Keratinocyte (primary cell): ENCODE measurements around the gene EPB41L2. TPM values are rescaled to one million over a fixed set of nuclear protein-coding genes. Genes with fewer than 3 reads are reported as not detected.

Source experiments
- DNase-seq: peaks from one replicate; pipeline ENCODE4 v3.0.0-alpha.2; 2011; ENCODE audit warnings: low read depth, missing footprints, low spot score
- FAIRE-seq: peaks from 2 replicates; lab custom pipeline; 2011; peaks lifted over from hg19 to GRCh38; lab: Jason Lieb, UNC
- H2AFZ ChIP-seq: 2 replicates; pipeline ENCODE4 v1.6.0; 2012; ENCODE audit warnings: low read length, control low read depth, inconsistent platforms; ENCODE audit not compliant: control insufficient read depth
- H3K27ac ChIP-seq: 2 replicates; pipeline ENCODE4 v1.5.1; 2011; ENCODE audit warnings: low read length; ENCODE audit not compliant: control insufficient read depth, insufficient read depth
- H3K27me3 ChIP-seq: 3 replicates; pipeline ENCODE4 v1.6.0; 2011; ENCODE audit warnings: low read length; ENCODE audit not compliant: control insufficient read depth, insufficient read depth; ENCODE audit errors: extremely low read depth
- H3K36me3 ChIP-seq, 2 experiments: 2 replicates in 1 of 2; 3 replicates in 1 of 2; pipeline ENCODE4 v1.5.1; 2011; ENCODE audit warnings: low read length in 2 of 2, mild to moderate bottlenecking in 1 of 2; ENCODE audit not compliant: control insufficient read depth in 2 of 2, insufficient read depth in 2 of 2; ENCODE audit errors: extremely low read depth in 1 of 2
- H3K4me1 ChIP-seq: 3 replicates; pipeline ENCODE4 v1.5.1; 2011; ENCODE audit warnings: low read length; ENCODE audit not compliant: control insufficient read depth, insufficient read depth; ENCODE audit errors: extremely low read depth
- H3K4me2 ChIP-seq: 3 replicates; pipeline ENCODE4 v1.6.0; 2011; ENCODE audit warnings: low read depth, low read length; ENCODE audit not compliant: control insufficient read depth, insufficient read depth; ENCODE audit errors: extremely low read depth
- H3K4me3 ChIP-seq, 3 experiments: fragments of 200-600 bp in 1 of 3; sonication (generic) in 1 of 3; 2 replicates in 2 of 3; 3 replicates in 1 of 3; pipeline ENCODE4 v1.5.1; 2011 to 2016; ENCODE audit warnings: low read length in 3 of 3, mild to moderate bottlenecking in 3 of 3, control low read depth in 2 of 3, inconsistent platforms in 1 of 3, low read depth in 1 of 3, mixed read lengths in 1 of 3, mixed run types in 1 of 3, moderate library complexity in 1 of 3; ENCODE audit not compliant: control insufficient read depth in 2 of 3, insufficient read depth in 2 of 3; ENCODE audit errors: extremely low read depth in 1 of 3
- H3K79me2 ChIP-seq: 2 replicates; pipeline ENCODE4 v1.6.0; 2012; ENCODE audit warnings: low read length; ENCODE audit not compliant: control insufficient read depth, insufficient read depth
- H3K9ac ChIP-seq: 3 replicates; pipeline ENCODE4 v1.6.0; 2011; ENCODE audit warnings: low read length; ENCODE audit not compliant: control insufficient read depth, insufficient read depth; ENCODE audit errors: extremely low read depth
- H3K9me1 ChIP-seq: 3 replicates; pipeline ENCODE4 v1.6.0; 2011; ENCODE audit warnings: low read length; ENCODE audit not compliant: control insufficient read depth, insufficient read depth; ENCODE audit errors: extremely low read depth
- H3K9me3 ChIP-seq: 2 replicates; pipeline ENCODE4 v1.5.1; 2012; ENCODE audit warnings: low read depth, low read length; ENCODE audit not compliant: control insufficient read depth
- H4K20me1 ChIP-seq: 3 replicates; pipeline ENCODE4 v1.6.0; 2011; ENCODE audit warnings: low read length; ENCODE audit not compliant: control insufficient read depth, insufficient read depth; ENCODE audit errors: extremely low read depth
- EZH2 ChIP-seq: IDR thresholded peaks from one replicate; pipeline ENCODE4 v1.6.1; 2012; ENCODE audit warnings: inconsistent platforms, mild to moderate bottlenecking, low read length, moderate library complexity
- dilution Hi-C: fragments of 300-500 bp; cut with MboI; formaldehyde crosslinking; loops from one replicate; pipeline ENCODE4 v1.7.0; 2020; ENCODE audit warnings: low sequenced_read_pairs; ENCODE audit not compliant: extremely low pct_ligation_motif_present
- polyA plus RNA-seq, 5 experiments: library from polyadenylated mRNA; depleted of rRNA in 3 of 5; stranded (reverse) in 3 of 5; stranded (forward) in 1 of 5; unstranded in 1 of 5; fragments of >200 nt; gene quantifications; 1 replicate in 1 of 5; 2 replicates in 3 of 5; 3 replicates in 1 of 5; pipeline versions ENCODE4 v1.2.1 to v1.2.3, GENCODE V29; 2011 to 2012; ENCODE audit warnings: missing spikeins in 2 of 5, low read depth in 1 of 5, low replicate concordance in 1 of 5
- TF ChIP-seq, protein P1 (sequence below), 3 experiments: IDR thresholded peaks in 1 of 3; conservative IDR thresholded peaks in 1 of 3; optimal IDR thresholded peaks in 1 of 3; 2 replicates in 2 of 3; 3 replicates in 1 of 3; pipeline versions ENCODE3 to v1.5.1; 2011; ENCODE audit warnings: low read length in 3 of 3, mild to moderate bottlenecking in 3 of 3, moderate library complexity in 2 of 3, control low read depth in 1 of 3, inconsistent platforms in 1 of 3; ENCODE audit not compliant: insufficient read depth in 2 of 3; ENCODE audit errors: extremely low read depth in 1 of 3

EPB41L2 gene
- polyA plus RNA-seq, 1 donor (not counting 4 experiments of a cell fraction or from before 2014, with no cell fraction given): 22.0 TPM

DNA sequence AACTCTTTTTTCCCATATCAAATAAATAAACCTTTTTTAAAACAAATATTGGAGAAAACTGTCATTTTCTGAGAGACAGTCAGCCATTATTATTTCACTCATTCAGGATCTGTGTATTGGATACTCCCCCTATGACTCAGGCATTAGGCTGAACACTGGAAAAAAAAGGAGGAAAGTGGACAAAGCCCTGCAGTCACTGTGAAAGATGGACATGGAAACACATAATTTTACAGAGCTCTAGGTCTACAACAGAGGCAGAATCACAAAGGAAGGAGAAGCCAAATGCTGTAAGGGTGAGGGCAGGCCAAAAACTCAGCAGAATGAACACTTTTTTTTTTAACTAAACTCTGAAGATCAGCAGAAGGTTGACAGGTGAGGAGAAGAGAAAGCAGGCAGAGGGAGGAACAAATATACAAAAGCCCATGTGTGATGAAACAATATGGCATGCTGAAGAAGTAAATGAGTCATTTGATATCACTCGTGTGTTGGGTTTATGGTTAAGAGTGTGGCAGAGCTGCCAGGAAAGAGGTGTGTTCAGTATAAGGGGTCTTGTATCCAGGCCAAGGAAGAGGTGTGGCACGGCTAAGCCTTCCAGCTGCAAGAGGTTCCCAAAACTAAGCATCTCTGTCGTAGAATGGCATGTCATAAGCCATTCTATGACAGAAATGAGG, 39.1 kb downstream of the EPB41L2 start:
- no peak for TF ChIP-seq EZH2
- TF ChIP-seq, protein P1, sequence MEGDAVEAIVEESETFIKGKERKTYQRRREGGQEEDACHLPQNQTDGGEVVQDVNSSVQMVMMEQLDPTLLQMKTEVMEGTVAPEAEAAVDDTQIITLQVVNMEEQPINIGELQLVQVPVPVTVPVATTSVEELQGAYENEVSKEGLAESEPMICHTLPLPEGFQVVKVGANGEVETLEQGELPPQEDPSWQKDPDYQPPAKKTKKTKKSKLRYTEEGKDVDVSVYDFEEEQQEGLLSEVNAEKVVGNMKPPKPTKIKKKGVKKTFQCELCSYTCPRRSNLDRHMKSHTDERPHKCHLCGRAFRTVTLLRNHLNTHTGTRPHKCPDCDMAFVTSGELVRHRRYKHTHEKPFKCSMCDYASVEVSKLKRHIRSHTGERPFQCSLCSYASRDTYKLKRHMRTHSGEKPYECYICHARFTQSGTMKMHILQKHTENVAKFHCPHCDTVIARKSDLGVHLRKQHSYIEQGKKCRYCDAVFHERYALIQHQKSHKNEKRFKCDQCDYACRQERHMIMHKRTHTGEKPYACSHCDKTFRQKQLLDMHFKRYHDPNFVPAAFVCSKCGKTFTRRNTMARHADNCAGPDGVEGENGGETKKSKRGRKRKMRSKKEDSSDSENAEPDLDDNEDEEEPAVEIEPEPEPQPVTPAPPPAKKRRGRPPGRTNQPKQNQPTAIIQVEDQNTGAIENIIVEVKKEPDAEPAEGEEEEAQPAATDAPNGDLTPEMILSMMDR (optimal IDR thresholded peaks at IDR 0.05 in 1 of 3, IDR thresholded peaks at IDR 0.05 in 1 of 3, conservative IDR thresholded peaks at IDR 0.05 in 1 of 3; ENCODE audit: extremely low read depth in 1 of 3, insufficient read depth in 2 of 3, low read length in 3 of 3): no peak
- Histone ChIP-seq H3K27me3 (no peaks in the 10 kb centered on the region), H3K9me1 (no peaks in the 10 kb centered on the region), H4K20me1 (no peaks in the 10 kb centered on the region), H2AFZ (peak overlapping the region; percentile 39), H3K9ac (no peak overlapping the region), H3K36me3 (no peaks in the 10 kb centered on the region), H3K4me3 (peak overlapping the region in 1 of 3 experiments; percentile 45), H3K9me3 (no peaks in the 10 kb centered on the region), H3K4me2 (peak overlapping the region; percentile 65), H3K79me2 (peaks cover 2% of the 10 kb centered on the region), H3K4me1 (peaks cover 7% of the 10 kb centered on the region), H3K27ac (peak overlapping the region; percentile 38)
- DNase-seq: peak; percentile 44
- dilution Hi-C loops: no loop called here
- FAIRE-seq: peak; percentile 96

DNA sequence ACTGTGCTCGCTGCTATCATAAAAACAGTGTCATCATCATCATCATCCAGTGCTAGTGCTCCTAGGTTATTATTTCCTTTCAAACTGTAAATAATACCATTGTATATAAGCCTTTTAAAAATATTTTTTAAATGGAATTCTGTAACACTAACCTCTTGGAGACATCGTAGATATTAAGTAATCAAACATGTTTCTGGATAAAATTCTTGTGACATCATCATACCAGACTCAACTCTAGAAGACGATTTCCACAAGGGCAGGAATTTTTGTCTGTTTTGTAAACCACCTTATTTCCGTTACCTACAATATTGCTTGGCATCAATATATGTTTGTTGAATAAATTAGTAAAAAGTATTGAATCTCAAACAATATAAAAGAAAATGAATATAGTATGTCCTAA, 40.4 kb downstream of the EPB41L2 start:
- dilution Hi-C loops: no loop called here
- Histone ChIP-seq H3K79me2 (peaks cover 2% of the 10 kb centered on the region), H3K27ac (no peak overlapping the region), H3K36me3 (no peaks in the 10 kb centered on the region), H3K4me1 (peaks cover 7% of the 10 kb centered on the region), H4K20me1 (no peaks in the 10 kb centered on the region), H3K4me3 (no peak overlapping the region), H2AFZ (no peak overlapping the region), H3K9ac (no peak overlapping the region), H3K4me2 (no peak overlapping the region), H3K27me3 (no peaks in the 10 kb centered on the region), H3K9me3 (no peaks in the 10 kb centered on the region), H3K9me1 (no peaks in the 10 kb centered on the region)
- no peak for FAIRE-seq
- TF ChIP-seq, protein P1 (optimal IDR thresholded peaks at IDR 0.05 in 1 of 3, IDR thresholded peaks at IDR 0.05 in 1 of 3, conservative IDR thresholded peaks at IDR 0.05 in 1 of 3; ENCODE audit: extremely low read depth in 1 of 3, insufficient read depth in 2 of 3, low read length in 3 of 3): no peak
- TF ChIP-seq EZH2: no peak
- DNase-seq: no peak
